ENCODE data around the gene GSTA1. TPM values are rescaled to one million over a fixed set of nuclear protein-coding genes. Genes with fewer than 3 reads are reported as not detected.

Gene GSTA1
- total RNA-seq, 4 donors from 2014 or later, result 1.9 TPM; not detected in 3

DNA sequence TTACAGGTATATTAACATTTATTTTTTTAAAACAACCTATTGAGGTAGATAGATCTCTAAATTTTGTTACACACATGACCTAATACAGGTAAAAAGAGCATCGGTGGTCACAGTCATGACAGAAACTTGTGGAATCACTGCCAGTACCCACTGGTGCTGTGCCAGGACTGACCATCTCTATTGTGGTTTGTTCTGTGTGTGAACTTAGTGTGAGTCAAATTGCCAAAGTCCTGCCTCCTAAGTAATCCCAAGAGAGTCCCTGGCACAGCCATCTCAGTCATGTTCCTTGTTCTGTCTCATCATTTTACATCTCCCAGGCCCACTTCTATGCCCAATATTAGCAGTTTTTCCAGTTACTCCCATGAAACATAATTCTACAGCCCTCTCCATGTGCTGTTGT lies 61.7 kb downstream of the GSTA1 start:
- intact Hi-C loops (cut with DNase I), result no loop called here
- no peaks in the 10 kb centered on the region for H3K9me3 ChIP-seq
- no peaks in the 10 kb centered on the region for H3K36me3 ChIP-seq
- no peak overlapping the region for H3K27ac ChIP-seq
- no peak for TF ChIP-seq POLR2A (IDR thresholded peaks at IDR 0.05)
- TF ChIP-seq, protein P1, sequence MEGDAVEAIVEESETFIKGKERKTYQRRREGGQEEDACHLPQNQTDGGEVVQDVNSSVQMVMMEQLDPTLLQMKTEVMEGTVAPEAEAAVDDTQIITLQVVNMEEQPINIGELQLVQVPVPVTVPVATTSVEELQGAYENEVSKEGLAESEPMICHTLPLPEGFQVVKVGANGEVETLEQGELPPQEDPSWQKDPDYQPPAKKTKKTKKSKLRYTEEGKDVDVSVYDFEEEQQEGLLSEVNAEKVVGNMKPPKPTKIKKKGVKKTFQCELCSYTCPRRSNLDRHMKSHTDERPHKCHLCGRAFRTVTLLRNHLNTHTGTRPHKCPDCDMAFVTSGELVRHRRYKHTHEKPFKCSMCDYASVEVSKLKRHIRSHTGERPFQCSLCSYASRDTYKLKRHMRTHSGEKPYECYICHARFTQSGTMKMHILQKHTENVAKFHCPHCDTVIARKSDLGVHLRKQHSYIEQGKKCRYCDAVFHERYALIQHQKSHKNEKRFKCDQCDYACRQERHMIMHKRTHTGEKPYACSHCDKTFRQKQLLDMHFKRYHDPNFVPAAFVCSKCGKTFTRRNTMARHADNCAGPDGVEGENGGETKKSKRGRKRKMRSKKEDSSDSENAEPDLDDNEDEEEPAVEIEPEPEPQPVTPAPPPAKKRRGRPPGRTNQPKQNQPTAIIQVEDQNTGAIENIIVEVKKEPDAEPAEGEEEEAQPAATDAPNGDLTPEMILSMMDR (IDR thresholded peaks at IDR 0.05), result no peak
- H3K27me3 ChIP-seq, result no peaks in the 10 kb centered on the region
- DNase-seq, result no peak
- H3K4me1 ChIP-seq, result no peaks in the 10 kb centered on the region
- WGBS, 2 donors, result 94 to 97% methylated on average over 1 of the region's 1 CpG
- H3K4me3 ChIP-seq (replicated peaks in 1 of 3), result no peak overlapping the region

Other genes starting within 250 kb of the GSTA1 start
- gene TRAM2, start 226.8 kb downstream of the GSTA1 start, total RNA-seq, result 10 to 100 TPM; 16.5 to 21.8 (median 19.7) TPM
- 10 to 100 TPM; 15.3 to 43.0 (median 27.1) TPM for gene TMEM14A, start 132.7 kb downstream of the GSTA1 start, total RNA-seq
- under 1 TPM in 1 of 4 donors, not detected in 3; 0.27 TPM for gene GSTA2, start 40.3 kb downstream of the GSTA1 start, total RNA-seq
- not detected for gene GSTA5, start 37.0 kb upstream of the GSTA1 start, total RNA-seq
- gene GSTA3, start 105.9 kb upstream of the GSTA1 start, total RNA-seq, result not detected
- 10 to 100 TPM; 20.9 to 24.7 (median 24.6) TPM for gene GSTA4, start 191.5 kb upstream of the GSTA1 start, total RNA-seq